DMS53 (cell line): ENCODE measurements around the gene CENPV.
"Not testable (repeated sequence)": the region's sequence is repeated elsewhere in the genome, so short reads cannot be mapped to it uniquely, and the experiment has no call there.

Source experiments
- DNase-seq: peaks from one replicate; lab custom pipeline; 2025; lab: John Stamatoyannopoulos, UW

Gene CENPV

GRCh38 chr17:16353317-16354174, at the start of gene CENPV:
Gene CENPV, minus strand, starts transcription at chr17:16353469. Its CDS starts 33 bp downstream, at chr17:16353436.
- DNase-seq, result peak; percentile 69

GRCh38 chr17:16398270-16399267, 45.3 kb upstream of the CENPV start:
- DNase-seq, result peak; percentile 82

- DNase-seq, result peak; percentile 38
These were observed 43.4 kb upstream of the CENPV start for GRCh38 chr17:16396693-16397092.

GRCh38 chr17:16395887-16396286, 42.6 kb upstream of the CENPV start:
- not testable (repeated sequence) for DNase-seq

- not testable (repeated sequence) for DNase-seq
These were observed 39.2 kb upstream of the CENPV start for GRCh38 chr17:16392491-16392890.

GRCh38 chr17:16391451-16391850, 38.2 kb upstream of the CENPV start:
- DNase-seq, result no peak

GRCh38 chr17:16386126-16386507, 32.8 kb upstream of the CENPV start:
- not testable (repeated sequence) for DNase-seq

GRCh38 chr17:16384557-16384956, 31.3 kb upstream of the CENPV start:
- DNase-seq, result no peak

- peak; percentile 15 for DNase-seq
These were observed 30.6 kb upstream of the CENPV start for GRCh38 chr17:16383772-16384287.

- no peak for DNase-seq
These were observed 29.9 kb upstream of the CENPV start for GRCh38 chr17:16383216-16383615.

GRCh38 chr17:16381496-16381820, 28.2 kb upstream of the CENPV start:
- DNase-seq, result no peak

- peak; percentile 97 for DNase-seq
These were observed 27.6 kb upstream of the CENPV start, which contains the start of gene UBB for GRCh38 chr17:16380640-16381495. Gene UBB, plus strand, starts transcription at chr17:16381091. Its CDS starts 817 bp downstream, at chr17:16381908.

- no peak for DNase-seq
These were observed 26.4 kb upstream of the CENPV start for GRCh38 chr17:16379654-16380053.

- DNase-seq, result no peak
These were observed 25.5 kb upstream of the CENPV start for GRCh38 chr17:16378636-16379282.

- DNase-seq, result no peak
These were observed 24.7 kb upstream of the CENPV start for GRCh38 chr17:16377941-16378341.

GRCh38 chr17:16374146-16374938, 21.1 kb upstream of the CENPV start:
- DNase-seq, result no peak

- DNase-seq, result peak; percentile 90
These were observed 18.5 kb upstream of the CENPV start for GRCh38 chr17:16371742-16372141.

- DNase-seq, result no peak
These were observed 11.4 kb upstream of the CENPV start for GRCh38 chr17:16364625-16365024.

GRCh38 chr17:16363749-16364536, 10.7 kb upstream of the CENPV start:
- peak; percentile 79 for DNase-seq
